HG02884 (cell line): ENCODE measurements around the gene SLC47A1.
"Not testable (repeated sequence)": the region's sequence is repeated elsewhere in the genome, so short reads cannot be mapped to it uniquely, and the experiment has no call there.

Source experiments
- ATAC-seq: cut with Tn5 transposase; IDR thresholded peaks from one replicate; pipeline ENCODE4 v1.9.1; 2021; ENCODE audit warnings: mild to moderate bottlenecking, moderate library complexity; ENCODE audit not compliant: unreplicated experiment

Gene SLC47A1

GRCh38 chr17:19533718-19534561, at the start of gene SLC47A1:
TSS of gene SLC47A1 (plus strand) at chr17:19533854. CDS start at chr17:19533940, 86 bp downstream.
- no peak for ATAC-seq

- no peak for ATAC-seq
Measured at GRCh38 chr17:19485800-19486340, 47.8 kb upstream of the SLC47A1 start.

GRCh38 chr17:19486351-19487023, 47.2 kb upstream of the SLC47A1 start:
- ATAC-seq: no peak

GRCh38 chr17:19487024-19487600, 46.5 kb upstream of the SLC47A1 start:
- ATAC-seq: no peak

- ATAC-seq: no peak
Measured at GRCh38 chr17:19492141-19492540, 41.5 kb upstream of the SLC47A1 start.

- ATAC-seq: no peak
Measured at GRCh38 chr17:19494961-19495806, 38.5 kb upstream of the SLC47A1 start.

- no peak for ATAC-seq
Measured at GRCh38 chr17:19495828-19496528, 37.7 kb upstream of the SLC47A1 start.

GRCh38 chr17:19497624-19498023, 36.0 kb upstream of the SLC47A1 start:
- no peak for ATAC-seq

- ATAC-seq: no peak
Measured at GRCh38 chr17:19501219-19501618, 32.4 kb upstream of the SLC47A1 start.

GRCh38 chr17:19502517-19502916, 31.1 kb upstream of the SLC47A1 start:
- no peak for ATAC-seq

- not testable (repeated sequence) for ATAC-seq
Measured at GRCh38 chr17:19505561-19505960, 28.1 kb upstream of the SLC47A1 start.

GRCh38 chr17:19507775-19508576, 25.7 kb upstream of the SLC47A1 start:
- no peak for ATAC-seq

GRCh38 chr17:19508577-19508867, 25.1 kb upstream of the SLC47A1 start:
- no peak for ATAC-seq

- ATAC-seq: not testable (repeated sequence)
Measured at GRCh38 chr17:19509281-19509852, 24.3 kb upstream of the SLC47A1 start.

- no peak for ATAC-seq
Measured at GRCh38 chr17:19510903-19511302, 22.8 kb upstream of the SLC47A1 start.

- no peak for ATAC-seq
Measured at GRCh38 chr17:19513897-19514488, 19.7 kb upstream of the SLC47A1 start.

GRCh38 chr17:19517699-19518098, 16.0 kb upstream of the SLC47A1 start:
- ATAC-seq: no peak

- not testable (repeated sequence) for ATAC-seq
Measured at GRCh38 chr17:19519388-19520291, 14.0 kb upstream of the SLC47A1 start.
